GM10248 (cell line): Measurements from ENCODE around the gene TSPAN13.

Experiments
- CTCF ChIA-PET: fragments of 300-600 bp; sonication (Branson Sonifier 250); formaldehyde crosslinking; extraction: SDS; loops from one replicate; lab custom pipeline; 2021; ENCODE audit warnings: antibody characterized with exemption; lab: Yijun Ruan, JAX
- POLR2A ChIA-PET: fragments of 350-650 bp; sonication (Branson Sonifier 250); formaldehyde crosslinking; extraction: SDS; loops from one replicate; lab custom pipeline; 2020; ENCODE audit warnings: antibody characterized with exemption; lab: Yijun Ruan, JAX
- DNase-seq: peaks from one replicate; pipeline ENCODE4 v3.0.0; 2012; ENCODE audit errors: extremely low spot score
- CTCF ChIP-seq: IDR thresholded peaks from 2 replicates; pipeline ENCODE4 v1.5.1; 2012; ENCODE audit warnings: mild to moderate bottlenecking, low read depth; ENCODE audit errors: extremely low read depth, missing control alignments, control extremely low read depth

TSPAN13 gene

GRCh38 chr7:16801579-16801978 is 48.0 kb downstream of the TSPAN13 start:
- ChIA-PET POLR2A (no interaction called here), CTCF (interaction anchor here (0.7 to 4.1 kb wide), 17 partner anchors 9 to 845 kb away, joined by 3 to 24 read pairs (median 4); no protein-coding TSS in a partner anchor)
- no peak for TF ChIP-seq CTCF
- DNase-seq = no peak

GRCh38 chr7:16803125-16803524 is 49.6 kb downstream of the TSPAN13 start:
- POLR2A ChIA-PET = no interaction called here
- CTCF ChIA-PET = interaction anchor here (1.1 to 2.5 kb wide), 3 partner anchors 10 to 115 kb away, joined by 3 to 10 read pairs (median 4); no protein-coding TSS in a partner anchor
- TF ChIP-seq CTCF = no peak
- DNase-seq = no peak

- CTCF ChIA-PET = interaction anchor here (1.7 to 1.8 kb wide), 2 partner anchors 10 to 112 kb away, joined by 3 to 4 read pairs; no protein-coding TSS in a partner anchor
- DNase-seq = no peak
- POLR2A ChIA-PET = no interaction called here
- TF ChIP-seq CTCF = no peak
These were observed 50.5 kb downstream of the TSPAN13 start for GRCh38 chr7:16803881-16804673.

GRCh38 chr7:16804674-16805439 is 51.3 kb downstream of the TSPAN13 start, which contains the start of gene AGR2:
AGR2 (minus strand) TSS chr7:16804999; CDS start chr7:16801796, 3,203 bp downstream.
- ChIA-PET POLR2A (no interaction called here), CTCF (interaction anchor here (1.7 kb wide), 1 partner anchor 111 kb away, joined by 3 read pairs; no protein-coding TSS in a partner anchor)
- no peak for DNase-seq
- TF ChIP-seq CTCF = no peak

GRCh38 chr7:16805441-16805840 is 51.9 kb downstream of the TSPAN13 start:
- ChIA-PET CTCF (interaction anchor here (1.7 kb wide), 1 partner anchor 110 kb away, joined by 3 read pairs; no protein-coding TSS in a partner anchor), POLR2A (no interaction called here)
- DNase-seq = no peak
- TF ChIP-seq CTCF = no peak

- CTCF ChIA-PET = interaction anchor here (1.2 to 1.7 kb wide), 3 partner anchors 8 to 27 kb away, joined by 3 to 6 read pairs (median 4); no protein-coding TSS in a partner anchor
- TF ChIP-seq CTCF = no peak
- POLR2A ChIA-PET = no interaction called here
- no peak for DNase-seq
These were observed 56.6 kb downstream of the TSPAN13 start for GRCh38 chr7:16810112-16810511.
